Measurements from ENCODE around the gene PASK. TPM values are rescaled to one million over a fixed set of nuclear protein-coding genes. Genes with fewer than 3 reads are reported as not detected.

Gene PASK
- total and polyA plus RNA-seq, 9 of the 15 experiments (the other 6 are each of a cell fraction or from before 2014, with no cell fraction given), result 1.5 to 30.3 (median 9.9) TPM

DNA sequence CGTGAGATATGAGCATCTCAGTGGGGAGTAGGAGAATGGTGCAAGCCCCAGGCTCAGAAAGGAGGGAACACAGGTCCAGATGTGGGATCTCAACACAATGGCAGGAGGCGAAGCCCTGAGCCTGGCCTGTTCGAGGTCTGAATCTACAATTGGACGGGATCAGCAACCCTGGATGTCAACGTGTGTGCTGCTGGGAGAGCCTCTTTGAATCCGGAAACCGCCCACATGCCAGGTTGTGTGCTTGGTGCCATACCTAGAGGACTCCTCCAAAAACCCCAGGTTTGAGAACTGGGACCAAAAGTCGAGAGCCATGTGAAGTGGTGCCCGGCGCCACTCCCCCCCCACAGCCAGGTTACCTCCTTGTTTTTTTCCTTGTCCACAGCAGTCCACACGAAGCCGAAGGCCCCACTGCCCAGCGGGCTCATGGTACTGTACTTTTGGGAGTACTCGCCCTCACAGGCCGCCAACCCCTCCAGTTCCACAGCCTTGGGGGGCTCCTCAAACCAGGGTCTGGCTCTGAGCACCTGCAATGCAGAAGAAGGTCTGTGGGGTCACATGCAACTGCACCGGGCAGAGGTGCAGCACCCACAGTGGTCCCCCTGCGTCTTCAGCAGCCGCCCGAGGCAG, 26.8 kb downstream of the PASK start (continued):
- TF ChIP-seq KDM4B (IDR thresholded peaks at IDR 0.05; ENCODE audit: borderline replicate concordance in 2 of 2, low read depth in 1 of 2) (no peak), NR2C1 (IDR thresholded peaks at IDR 0.05) (no peak), NR2C1 (tag; IDR thresholded peaks at IDR 0.05) (no peak)
- TF ChIP-seq, protein P1, sequence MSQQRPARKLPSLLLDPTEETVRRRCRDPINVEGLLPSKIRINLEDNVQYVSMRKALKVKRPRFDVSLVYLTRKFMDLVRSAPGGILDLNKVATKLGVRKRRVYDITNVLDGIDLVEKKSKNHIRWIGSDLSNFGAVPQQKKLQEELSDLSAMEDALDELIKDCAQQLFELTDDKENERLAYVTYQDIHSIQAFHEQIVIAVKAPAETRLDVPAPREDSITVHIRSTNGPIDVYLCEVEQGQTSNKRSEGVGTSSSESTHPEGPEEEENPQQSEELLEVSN (IDR thresholded peaks at IDR 0.05; ENCODE audit: borderline replicate concordance in 1 of 2, extremely low read depth in 1 of 2, insufficient read depth in 1 of 2, insufficient read length in 1 of 2, low read depth in 1 of 2, low read length in 1 of 2, poor library complexity in 1 of 2, severe bottlenecking in 1 of 2), result no peak
- TF ChIP-seq, protein P2, sequence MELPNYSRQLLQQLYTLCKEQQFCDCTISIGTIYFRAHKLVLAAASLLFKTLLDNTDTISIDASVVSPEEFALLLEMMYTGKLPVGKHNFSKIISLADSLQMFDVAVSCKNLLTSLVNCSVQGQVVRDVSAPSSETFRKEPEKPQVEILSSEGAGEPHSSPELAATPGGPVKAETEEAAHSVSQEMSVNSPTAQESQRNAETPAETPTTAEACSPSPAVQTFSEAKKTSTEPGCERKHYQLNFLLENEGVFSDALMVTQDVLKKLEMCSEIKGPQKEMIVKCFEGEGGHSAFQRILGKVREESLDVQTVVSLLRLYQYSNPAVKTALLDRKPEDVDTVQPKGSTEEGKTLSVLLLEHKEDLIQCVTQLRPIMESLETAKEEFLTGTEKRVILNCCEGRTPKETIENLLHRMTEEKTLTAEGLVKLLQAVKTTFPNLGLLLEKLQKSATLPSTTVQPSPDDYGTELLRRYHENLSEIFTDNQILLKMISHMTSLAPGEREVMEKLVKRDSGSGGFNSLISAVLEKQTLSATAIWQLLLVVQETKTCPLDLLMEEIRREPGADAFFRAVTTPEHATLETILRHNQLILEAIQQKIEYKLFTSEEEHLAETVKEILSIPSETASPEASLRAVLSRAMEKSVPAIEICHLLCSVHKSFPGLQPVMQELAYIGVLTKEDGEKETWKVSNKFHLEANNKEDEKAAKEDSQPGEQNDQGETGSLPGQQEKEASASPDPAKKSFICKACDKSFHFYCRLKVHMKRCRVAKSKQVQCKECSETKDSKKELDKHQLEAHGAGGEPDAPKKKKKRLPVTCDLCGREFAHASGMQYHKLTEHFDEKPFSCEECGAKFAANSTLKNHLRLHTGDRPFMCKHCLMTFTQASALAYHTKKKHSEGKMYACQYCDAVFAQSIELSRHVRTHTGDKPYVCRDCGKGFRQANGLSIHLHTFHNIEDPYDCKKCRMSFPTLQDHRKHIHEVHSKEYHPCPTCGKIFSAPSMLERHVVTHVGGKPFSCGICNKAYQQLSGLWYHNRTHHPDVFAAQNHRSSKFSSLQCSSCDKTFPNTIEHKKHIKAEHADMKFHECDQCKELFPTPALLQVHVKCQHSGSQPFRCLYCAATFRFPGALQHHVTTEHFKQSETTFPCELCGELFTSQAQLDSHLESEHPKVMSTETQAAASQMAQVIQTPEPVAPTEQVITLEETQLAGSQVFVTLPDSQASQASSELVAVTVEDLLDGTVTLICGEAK (IDR thresholded peaks at IDR 0.05), result no peak
- TF ChIP-seq, protein P2 (CRISPR knock-in tag; IDR thresholded peaks at IDR 0.05), result no peak
